HG02763 (cell line): Measurements from ENCODE around the gene METTL6.
"Not testable (repeated sequence)": the region's sequence is repeated elsewhere in the genome, so short reads cannot be mapped to it uniquely, and the experiment has no call there.

Experiments
- ATAC-seq: cut with Tn5 transposase; IDR thresholded peaks from one replicate; pipeline ENCODE4 v1.9.1; 2021; ENCODE audit warnings: mild to moderate bottlenecking, moderate library complexity; ENCODE audit not compliant: unreplicated experiment

The METTL6 gene

DNA sequence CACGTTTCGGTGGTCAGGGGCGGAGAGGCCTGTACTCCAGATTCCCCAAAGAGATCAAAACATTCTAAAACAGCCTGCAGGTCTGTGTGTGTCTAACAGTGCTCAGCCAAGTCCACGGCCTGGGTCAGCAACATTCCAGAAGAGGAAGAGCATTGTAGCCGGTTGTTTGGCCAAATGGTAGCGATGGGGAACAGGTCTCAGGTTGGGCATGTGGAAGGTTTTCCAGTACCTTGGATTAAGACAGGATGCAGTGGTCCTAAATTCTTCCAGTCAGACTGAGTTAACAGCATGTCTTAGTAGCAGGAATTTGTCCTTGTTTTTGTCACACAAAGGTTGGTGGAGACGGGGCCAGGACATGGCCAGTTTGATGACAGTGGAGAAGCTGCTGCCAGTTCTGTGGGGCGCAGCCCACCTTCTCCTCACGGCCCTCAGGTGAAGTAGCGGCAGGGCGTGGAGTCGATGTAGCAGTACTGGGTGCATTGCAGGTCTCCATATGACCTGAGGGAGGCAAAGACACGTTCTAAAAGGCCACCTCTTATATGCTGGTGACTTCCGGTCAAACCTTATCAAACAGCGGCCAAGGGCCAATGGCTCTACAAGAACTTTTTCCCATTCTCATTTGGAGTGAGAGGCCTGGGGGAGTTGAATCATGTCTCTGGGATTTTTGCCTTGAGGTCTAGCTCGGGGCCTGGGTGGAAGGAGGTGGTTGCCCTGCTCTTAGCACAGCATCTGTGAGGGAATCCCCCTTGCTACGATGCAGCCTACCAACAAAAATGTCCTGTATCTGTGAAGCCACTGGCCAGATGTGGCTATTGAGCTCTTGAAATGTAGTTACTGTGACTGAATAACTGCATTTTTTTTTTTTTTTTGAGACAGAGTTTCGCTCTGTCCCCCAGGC lies 24.1 kb upstream of the METTL6 start:
- no peak for ATAC-seq

DNA sequence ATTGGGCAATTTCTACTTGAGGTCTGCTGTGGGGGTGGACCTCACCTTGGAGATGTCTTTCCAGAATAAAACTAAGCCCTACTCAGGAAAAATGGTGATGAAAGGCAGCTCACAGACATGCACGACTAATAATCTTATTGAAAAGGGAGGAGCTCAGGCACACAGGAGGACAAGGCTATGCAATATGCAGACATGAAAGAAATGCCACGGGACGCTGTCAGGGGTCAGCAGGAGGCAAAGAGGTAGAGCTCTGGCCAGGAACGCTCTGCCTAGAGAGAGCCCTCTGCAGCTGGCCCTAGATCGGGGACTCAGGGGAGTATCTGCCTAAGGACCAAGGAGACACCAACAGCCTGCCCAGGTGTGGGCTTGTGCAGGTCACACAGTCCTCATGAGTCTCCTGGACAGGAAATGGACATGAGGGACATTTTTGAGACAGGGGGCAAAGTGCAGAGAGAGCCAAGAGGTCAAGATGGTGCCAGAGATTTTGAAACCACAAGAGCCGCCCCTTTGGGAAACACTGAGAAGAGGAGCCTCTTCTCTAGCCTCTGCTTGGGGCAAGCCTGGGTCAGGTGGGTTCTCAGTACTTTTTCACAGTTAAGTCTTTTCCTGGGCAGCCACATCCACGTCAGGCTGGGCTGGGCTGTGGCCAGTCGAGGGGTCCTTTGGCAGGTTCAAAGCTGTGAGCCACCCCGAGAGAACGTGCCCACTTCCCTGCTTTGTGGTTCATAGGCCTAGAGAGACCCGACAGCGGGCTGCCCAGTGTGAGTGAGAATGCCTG lies 23.3 kb upstream of the METTL6 start:
- no peak for ATAC-seq

DNA sequence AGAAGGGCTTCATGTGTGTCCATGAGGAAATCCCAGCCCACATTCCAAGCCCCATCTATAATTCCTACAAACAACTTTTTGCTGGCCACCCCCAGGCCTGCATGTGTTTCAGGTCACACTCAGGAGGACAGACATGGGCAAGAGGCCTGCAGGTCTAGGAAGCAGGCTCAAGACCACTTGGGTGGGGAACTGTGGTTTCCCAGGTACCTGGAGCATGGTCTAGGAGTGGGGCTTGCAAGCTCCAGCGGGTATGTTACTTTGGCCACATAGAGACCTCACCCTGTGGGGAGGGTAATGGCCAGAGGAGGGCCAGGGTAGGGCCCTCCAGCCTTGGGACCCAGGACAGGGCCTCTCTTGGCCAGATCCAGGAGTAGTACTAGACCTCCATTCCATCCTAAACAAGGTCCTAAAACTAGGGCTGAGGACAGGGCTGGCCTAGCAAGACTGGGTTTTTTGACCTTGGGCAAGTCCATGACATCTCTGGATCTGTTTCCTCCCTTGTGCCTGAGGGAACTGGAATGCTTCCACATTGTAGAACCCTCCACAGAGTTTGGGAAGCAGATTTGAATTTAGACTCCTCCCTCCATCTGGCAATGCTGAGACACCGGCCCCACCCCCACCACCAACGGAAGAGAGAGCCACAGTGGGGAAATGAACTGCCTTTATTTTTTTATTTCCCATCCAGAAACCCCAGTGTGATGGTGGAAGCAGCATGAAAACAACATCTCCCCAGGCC lies 22.3 kb upstream of the METTL6 start:
- no peak for ATAC-seq

DNA sequence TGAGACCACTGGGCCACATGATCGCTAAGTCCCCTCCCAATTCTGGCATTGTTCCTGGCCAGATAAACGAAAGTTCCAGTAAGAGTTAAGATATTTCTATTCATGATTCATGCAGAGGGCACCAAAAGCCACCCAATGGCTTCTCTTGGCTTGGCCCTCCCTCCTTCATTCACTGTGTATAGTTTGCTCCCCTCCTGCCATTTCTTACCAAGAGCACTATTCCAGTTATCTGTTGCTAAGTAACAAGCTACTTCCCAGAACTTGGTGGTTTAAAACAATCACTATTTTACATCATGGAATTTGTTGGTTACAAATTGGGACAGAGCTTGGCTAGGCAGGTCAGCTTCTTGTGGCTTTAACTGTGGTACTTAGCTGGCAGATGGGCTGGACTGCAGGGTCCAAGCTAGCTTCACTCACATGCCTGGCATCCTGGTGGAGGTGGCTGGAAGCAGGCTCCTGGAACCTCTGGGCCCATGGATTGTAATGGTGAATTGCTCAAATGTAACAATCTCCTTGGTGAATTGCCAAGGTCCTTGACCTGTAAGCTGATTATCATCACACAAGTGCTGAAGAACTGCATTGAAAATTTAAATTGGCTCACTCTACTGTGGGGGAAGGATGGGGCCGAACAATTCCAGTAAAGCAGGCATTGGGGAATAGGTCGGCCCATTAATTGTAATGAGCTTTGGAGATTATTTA lies 16.6 kb upstream of the METTL6 start:
- no peak for ATAC-seq

DNA sequence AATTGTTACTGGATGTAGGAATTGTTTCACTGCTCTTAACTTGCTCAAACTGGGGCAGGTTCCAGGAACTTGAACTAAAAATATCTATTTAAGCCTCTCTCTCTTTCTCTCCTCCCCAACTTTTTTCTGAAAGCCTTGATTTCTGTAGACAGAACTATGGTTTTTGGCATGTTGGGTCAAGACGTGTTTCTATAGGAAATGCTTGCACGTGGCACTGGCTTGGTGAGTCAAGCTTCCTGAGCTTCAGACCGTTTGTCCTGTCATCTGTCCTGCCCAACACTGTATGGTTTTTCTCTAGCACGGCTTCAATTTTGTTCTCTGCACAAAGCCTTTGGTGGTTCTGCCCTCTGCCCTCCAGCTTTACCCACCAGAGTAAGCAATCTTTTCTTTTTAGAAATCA lies 13.5 kb upstream of the METTL6 start:
- ATAC-seq = no peak

DNA sequence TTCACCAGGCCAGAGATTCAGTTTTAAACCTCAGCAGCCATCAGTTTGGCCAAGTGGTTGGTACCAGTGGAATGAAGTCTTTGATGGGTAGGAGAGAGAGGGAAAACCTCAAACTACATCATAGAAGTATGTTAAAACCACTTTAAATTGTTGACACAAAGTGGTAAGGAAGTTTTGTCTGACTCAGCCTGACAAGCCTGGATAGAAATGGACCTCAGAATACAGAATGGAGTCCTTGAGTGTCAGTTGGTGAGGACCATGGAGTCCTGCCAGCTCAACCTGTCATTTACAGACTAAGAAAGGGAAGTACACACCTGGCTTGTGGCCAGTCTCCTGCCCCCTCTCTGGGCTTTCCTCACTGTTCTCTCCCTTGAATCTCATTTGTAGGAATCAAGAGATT lies 12.1 kb upstream of the METTL6 start:
- ATAC-seq = no peak

DNA sequence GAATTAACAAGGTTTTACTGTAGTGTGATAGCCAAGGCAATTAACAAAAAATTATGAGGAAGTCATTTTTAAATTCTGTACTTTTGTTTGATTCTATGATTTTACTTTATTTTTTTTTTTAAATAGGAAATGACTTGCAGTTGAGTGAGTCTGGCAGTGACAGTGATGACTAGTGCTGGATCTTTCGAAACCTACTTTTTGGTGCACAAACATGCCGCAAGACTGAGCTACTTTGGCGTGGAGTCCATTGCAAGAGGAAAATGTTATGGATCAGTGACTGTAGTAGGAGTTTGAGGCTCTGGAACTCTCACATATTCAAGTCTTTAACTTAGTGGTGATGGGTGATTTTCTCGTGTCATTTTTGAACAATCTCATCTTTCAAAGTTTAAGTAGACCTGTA lies 11.6 kb upstream of the METTL6 start:
- ATAC-seq = no peak

DNA sequence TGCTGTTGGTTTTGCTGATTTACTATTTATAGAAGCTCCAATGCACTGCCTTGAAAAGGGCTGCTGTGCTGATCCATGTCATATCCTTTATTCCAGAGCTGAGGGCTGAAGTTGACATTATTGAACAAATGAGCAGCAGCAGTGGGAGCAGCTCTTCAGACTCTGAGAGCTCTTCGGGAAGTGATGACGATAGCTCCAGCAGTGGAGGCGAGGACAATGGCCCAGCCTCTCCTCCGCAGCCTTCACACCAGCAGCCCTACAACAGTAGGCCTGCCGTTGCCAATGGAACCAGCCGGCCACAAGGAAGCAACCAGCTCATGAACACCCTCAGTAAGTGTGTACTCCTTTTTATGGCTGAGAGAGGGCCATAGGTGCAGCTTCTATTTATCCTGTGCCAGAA lies 8.9 kb upstream of the METTL6 start:
- no peak for ATAC-seq

DNA sequence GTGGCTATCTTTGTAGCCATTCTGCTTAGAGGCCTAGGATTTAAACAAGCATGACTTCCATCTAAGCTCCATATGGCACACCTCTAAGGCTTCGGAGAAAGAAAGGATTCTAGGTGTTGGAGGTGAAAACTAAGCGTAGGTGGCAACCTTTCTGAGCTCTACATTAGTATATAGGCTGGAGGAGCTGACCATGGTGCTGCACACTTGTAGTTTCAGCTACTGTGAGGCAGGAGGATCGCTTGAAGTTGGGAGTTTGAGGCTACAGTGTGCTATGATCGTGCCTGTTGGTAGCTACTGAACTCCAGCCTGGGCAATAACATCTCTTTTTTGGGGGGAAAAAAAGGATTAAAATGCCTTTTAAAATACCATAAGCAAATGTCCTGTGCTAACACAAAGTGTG lies 7.4 kb upstream of the METTL6 start:
- no peak for ATAC-seq

DNA sequence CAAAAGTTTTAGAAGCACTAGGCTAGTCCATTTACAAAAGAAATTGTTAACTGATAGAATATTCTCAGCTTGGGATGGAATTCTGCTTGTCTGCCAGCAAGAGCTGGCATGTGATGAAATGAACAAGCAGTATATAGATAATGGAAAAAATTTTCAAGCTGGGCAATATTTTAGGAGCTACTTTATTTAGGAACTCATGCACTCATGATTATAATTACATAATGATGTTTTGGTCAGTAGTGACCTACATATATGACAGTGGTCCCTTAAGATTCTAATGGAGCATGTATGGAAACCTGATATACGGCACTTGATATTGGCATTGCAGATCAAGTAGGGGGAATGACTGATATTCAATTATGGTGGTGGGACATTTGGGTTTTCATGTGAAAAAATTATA lies 6.2 kb upstream of the METTL6 start:
- no peak for ATAC-seq

DNA sequence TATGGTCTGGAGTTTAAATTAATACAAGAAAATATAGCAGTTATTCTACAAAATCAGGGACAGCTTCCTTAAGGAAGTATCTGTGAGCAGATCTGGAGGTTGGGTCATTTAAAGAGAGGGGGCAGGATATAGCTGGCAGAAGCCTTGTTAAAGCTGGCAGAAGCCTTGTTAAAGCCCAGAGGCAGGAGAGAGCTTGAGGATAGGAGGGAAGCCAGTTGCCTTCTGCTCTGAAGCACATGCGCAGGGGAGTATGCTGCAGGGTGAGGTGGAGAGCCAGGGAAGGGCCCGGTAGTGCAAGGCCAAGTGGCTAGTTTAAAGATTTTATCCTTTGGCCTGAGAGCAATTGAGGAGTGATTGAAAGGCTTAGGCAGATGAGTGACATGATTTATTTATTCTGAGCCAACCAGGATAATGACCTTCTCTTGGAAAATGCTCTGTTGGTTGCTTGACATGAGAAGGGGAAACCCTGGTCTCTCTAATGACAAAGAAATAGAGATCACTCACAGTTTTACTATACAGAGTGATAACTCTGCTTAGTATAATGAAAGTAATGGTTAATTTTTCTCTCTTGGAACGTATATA lies 4.0 kb upstream of the METTL6 start:
- ATAC-seq = no peak

DNA sequence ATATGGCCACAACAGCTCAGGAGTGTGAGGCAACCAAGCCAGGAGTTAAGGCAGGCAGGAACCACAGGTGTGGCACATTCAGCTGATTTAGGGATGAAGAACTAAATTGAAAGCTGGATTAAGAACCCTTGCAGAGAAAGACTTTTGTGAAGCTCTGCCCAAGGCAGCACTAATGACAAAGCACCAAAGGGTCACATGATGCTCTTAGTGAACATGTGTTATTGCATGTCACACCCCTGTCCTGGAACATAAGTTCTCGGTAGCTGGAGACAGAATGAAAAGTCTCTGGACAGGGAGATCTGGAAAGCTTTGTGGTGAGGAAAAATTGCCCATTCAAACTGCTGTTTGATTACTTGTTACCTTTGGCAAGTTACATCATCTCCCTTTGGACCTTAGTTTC lies 3.3 kb upstream of the METTL6 start:
- no peak for ATAC-seq

DNA sequence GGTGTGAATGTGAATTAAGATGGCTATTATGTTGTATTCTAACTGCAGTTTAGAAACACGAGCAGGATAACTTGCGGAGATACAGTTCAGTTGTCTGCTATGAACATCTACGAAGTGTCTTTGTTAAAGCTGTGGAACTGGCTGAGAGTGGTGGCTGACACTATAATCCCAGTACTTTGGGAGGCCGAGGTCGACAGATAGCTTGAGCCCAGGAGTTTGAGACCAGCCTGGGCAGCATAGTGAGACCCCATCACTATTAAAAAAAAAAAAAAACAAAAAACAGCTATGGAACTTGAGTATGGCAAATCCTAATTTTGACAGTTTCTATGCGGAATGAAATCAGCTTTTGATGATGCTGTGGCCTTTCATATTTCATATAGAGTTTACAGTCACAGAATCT lies 1.7 kb upstream of the METTL6 start:
- ATAC-seq = no peak

DNA sequence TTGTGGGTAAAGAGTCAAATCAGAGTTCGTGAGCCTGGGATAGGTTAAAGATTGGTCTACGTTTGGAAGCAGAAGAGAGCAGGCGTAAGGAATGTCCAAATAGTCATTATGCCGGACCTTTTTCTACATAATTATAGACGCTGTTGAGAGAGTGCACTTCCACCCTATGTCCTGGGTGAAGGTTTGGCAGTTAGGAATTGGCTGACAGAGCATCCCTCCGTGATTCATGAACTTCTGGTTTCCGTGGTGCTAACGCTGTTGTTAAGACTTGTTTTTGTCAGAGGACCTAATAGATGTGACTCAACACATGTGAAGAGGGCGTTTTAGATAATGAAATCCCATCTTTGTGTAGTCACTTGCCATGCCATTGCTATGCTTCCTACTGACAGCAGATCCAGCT lies 1.2 kb upstream of the METTL6 start:
- ATAC-seq = no peak

DNA sequence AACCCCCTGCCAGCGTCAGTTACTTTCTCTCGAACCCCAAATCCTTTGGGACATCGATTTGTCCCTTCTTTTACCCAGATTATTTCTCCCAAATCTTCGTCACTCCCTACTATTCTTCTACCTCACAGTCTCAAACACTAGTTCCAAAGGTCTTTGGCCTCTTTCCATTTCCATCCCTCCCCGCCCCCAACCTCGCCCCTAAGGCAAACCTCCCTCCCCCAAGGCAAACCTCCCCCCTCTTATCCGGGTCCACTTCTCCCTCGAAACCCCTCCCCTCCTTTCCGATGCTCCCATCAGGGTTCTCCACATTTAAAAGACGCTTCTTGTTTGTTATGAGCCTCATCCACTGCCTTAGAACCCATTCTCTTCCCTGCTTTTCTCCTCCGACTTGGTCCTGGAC lies 637 bp upstream of the METTL6 start:
- ATAC-seq = no peak

DNA sequence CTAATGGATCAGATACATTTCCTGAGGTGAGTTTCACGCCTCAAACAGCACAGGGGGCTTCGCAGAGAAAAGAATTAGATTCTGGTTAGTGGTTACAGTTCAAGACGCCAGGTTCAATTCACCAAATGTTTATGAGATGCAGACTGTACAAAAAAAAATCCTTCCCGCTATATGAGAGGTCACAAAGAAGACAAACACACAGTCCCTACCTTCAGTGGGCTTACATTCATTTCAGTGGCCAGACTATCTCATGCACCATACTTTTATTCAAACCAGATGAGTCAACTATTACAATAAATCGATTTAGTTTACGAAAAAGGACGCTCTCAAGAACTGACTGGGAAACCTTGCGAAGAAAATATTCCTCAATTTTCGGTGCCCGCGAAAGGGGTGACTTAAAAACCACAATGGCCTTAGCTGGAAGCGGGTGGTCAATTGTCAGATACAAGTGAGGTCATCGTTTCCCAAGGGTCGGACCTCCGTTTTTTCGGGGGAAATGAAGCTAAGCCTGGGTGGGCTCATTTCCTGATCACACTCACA lies 695 bp downstream of the METTL6 start:
- ATAC-seq = no peak

DNA sequence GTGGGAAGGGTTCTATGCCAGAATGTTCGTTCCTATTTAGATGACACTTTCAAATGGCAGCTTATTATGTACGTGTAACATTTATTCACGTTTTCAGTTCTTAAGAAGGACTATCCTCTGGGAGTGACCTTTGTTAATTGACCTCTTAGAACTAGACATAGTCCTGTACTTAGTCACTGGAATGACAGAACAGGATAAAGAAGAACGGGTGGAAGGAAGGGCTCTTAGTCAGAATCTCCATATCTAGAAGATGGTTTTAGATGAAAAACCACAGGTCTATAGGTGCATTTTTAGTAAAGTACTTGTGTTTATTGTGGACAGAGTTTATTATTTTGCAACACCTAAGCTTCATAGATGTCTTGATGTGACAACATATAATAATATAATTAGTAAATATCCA lies 6.5 kb downstream of the METTL6 start:
- no peak for ATAC-seq

DNA sequence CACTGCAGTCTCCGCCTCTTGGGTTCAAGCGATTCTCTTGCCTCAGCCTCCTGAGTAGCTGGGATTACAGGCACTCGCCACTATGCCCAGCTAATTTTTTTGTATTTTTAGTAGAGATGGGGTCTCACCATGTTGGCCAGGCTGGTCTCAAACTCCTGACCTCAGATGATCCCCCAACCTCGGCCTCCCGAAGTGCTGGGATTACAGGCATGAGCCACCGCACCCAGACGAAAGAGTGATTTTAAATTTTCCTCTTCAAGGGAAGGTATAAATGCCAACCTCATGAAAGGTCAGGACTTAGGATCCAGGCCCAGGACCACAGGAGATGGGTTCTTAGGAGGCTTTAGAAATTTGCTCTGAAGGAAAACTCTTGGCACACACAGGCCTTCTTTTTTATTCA lies 16.4 kb downstream of the METTL6 start:
- ATAC-seq = not testable (repeated sequence)

DNA sequence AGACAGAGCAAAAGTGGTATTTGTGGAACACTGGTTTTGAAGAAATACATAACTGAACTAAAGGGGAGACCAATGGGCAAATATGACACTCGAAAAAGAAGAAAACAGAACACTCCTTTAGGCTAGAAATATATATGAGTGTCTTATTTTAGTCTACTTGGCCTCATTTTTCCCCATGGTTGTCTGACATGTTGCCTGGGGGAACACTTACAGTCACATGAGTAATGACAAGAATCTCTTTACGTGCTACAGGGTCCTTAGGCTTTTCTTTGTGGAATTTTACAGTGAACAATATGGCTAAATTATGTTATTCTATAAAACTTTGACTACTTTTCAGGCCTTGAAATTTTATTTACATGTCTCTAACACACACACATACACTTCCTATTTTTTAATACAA lies 17.6 kb downstream of the METTL6 start:
- no peak for ATAC-seq

DNA sequence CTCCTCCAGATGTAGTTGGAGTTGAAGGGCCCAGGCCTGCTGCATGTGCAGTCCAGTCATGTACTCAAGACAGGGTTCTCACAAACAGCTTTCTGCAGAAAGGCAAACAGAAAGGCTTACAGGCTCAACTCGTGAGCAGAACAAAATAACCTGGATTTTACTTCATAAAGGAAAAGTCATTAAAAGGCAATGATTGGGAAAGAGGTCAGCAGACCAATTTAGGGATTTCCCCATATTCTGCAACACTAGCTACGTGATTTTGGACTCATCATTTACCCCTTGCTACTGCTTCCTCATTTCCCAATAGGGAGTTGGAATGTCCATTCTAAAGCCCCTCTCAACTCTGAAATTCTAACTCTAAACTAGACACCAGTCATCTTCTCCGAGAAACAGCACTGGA lies 18.1 kb downstream of the METTL6 start:
- no peak for ATAC-seq
